ENCODE results near the gene GNAO1. TPM values are rescaled to one million over a fixed set of nuclear protein-coding genes. Genes with fewer than 3 reads are reported as not detected.

The GNAO1 gene
- total RNA-seq, 4 donors from 2014 or later = 1.4 to 4.4 (median 2.5) TPM

DNA sequence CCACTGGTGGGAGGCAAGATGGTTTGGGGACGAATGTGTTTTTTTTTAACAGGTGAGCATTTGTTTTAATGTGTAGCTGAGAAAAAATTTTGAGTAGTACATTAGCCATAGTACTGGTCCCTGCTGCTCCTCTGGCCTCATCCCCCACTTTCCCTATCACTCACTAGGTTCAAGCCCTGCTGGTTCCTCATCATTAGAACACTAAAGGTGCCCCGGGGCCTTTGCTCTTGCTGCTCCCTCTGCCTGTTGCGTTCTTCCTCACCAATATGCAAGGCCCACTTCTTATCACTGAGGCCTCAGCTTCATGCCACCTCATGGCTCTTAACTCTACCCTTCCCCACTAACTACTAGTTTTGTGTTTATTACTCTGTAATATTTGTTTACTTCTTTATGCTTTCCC, 74.5 kb downstream of the GNAO1 start:
- no peak for DNase-seq
- Histone ChIP-seq H3K4me3 (replicated peaks in 1 of 3) (no peak overlapping the region), H3K36me3 (no peaks in the 10 kb centered on the region), H3K27me3 (no peaks in the 10 kb centered on the region), H3K9me3 (no peaks in the 10 kb centered on the region), H3K4me1 (no peaks in the 10 kb centered on the region), H3K27ac (no peak overlapping the region)
- WGBS, 2 donors = 95 to 96% methylated on average over 3 of the region's 3 CpGs
- no peak for TF ChIP-seq POLR2A (IDR thresholded peaks at IDR 0.05)
- TF ChIP-seq, protein P1, sequence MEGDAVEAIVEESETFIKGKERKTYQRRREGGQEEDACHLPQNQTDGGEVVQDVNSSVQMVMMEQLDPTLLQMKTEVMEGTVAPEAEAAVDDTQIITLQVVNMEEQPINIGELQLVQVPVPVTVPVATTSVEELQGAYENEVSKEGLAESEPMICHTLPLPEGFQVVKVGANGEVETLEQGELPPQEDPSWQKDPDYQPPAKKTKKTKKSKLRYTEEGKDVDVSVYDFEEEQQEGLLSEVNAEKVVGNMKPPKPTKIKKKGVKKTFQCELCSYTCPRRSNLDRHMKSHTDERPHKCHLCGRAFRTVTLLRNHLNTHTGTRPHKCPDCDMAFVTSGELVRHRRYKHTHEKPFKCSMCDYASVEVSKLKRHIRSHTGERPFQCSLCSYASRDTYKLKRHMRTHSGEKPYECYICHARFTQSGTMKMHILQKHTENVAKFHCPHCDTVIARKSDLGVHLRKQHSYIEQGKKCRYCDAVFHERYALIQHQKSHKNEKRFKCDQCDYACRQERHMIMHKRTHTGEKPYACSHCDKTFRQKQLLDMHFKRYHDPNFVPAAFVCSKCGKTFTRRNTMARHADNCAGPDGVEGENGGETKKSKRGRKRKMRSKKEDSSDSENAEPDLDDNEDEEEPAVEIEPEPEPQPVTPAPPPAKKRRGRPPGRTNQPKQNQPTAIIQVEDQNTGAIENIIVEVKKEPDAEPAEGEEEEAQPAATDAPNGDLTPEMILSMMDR (IDR thresholded peaks at IDR 0.05) = no peak
- intact Hi-C loops (cut with DNase I) = no loop called here

DNA sequence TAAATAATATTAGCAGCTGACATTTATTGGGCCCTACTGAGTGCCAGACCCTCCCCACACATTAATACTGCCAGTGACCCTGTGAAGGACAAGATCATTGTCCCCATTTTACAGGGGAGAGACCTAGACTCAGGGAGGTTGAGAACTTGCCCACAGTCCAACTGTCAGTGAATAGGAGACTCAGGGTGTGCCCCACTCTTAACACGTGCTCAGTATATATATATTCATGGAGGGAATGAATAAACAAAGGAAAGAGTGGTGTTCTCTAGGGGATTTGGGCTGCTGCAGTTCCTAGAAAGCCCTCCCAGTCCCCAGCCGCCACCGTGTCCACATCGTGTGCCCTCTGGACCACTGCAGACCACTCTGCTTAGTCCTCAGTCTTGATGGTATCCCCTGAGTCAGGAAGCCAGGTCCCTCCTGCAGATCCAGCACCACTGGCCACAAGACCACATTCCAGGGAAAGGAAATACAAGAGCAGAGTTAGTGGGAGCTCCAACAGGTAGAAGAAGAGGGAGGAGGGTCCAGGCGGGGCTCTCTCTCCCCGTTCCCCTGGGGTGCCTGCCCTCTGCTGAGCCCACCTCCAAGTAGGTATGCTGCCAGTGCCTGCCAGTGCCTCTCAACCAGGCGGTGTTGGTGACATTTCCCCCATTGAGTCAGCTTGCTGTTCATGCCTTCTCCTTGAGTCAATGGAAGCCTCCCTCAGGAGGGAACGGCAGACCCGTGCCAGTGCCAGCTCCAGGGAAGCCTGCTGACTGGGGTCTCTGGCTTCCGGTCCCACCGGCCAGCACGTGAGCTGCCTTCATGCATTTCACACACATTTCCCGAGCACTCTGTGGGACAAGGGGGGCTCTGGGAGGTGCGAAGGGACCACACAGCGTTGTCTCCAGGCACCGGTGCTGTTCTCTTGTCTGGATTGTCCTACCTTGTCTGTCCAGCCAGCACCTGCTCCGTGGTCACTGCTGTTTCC, 75.6 kb downstream of the GNAO1 start:
- Histone ChIP-seq H3K4me1 (no peaks in the 10 kb centered on the region), H3K27ac (no peak overlapping the region), H3K9me3 (no peaks in the 10 kb centered on the region), H3K36me3 (no peaks in the 10 kb centered on the region), H3K27me3 (no peaks in the 10 kb centered on the region), H3K4me3 (replicated peaks in 1 of 3) (no peak overlapping the region)
- WGBS, 2 donors = 82 to 87% methylated on average over 14 to 17 of the region's 17 CpGs
- intact Hi-C loops (cut with DNase I) = no loop called here
- TF ChIP-seq, protein P1 (IDR thresholded peaks at IDR 0.05) = no peak
- TF ChIP-seq POLR2A (IDR thresholded peaks at IDR 0.05) = no peak
- no peak for DNase-seq

DNA sequence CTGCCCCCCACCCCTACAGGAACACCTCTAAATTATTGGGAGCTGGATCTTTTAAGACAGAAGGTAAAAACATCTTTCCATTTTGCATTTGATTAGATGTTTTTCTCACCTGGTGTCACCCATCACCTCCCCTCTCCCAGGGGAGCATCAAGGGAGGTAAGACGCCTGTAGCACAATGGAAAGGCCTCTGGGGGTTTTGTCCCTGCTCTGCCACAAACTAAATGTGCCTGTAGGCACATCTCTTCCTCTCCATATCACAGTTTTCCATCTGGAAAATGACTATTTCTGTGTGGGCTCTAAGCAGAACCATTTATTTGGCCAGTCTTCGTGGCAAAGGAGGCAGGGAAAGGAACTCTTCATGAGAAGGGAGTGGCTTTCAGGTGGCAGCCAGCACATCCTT, 76.6 kb downstream of the GNAO1 start:
- no peaks in the 10 kb centered on the region for H3K36me3 ChIP-seq
- H3K9me3 ChIP-seq = no peaks in the 10 kb centered on the region
- H3K27me3 ChIP-seq = no peaks in the 10 kb centered on the region
- TF ChIP-seq POLR2A (IDR thresholded peaks at IDR 0.05) = no peak
- TF ChIP-seq, protein P1 (IDR thresholded peaks at IDR 0.05) = no peak
- DNase-seq = no peak
- intact Hi-C loops (cut with DNase I) = no loop called here
- WGBS, 2 donors = 79 to 90% methylated on average over 2 of the region's 2 CpGs
- no peak overlapping the region for H3K4me3 ChIP-seq (replicated peaks in 1 of 3)
- H3K4me1 ChIP-seq = no peaks in the 10 kb centered on the region
- no peak overlapping the region for H3K27ac ChIP-seq

DNA sequence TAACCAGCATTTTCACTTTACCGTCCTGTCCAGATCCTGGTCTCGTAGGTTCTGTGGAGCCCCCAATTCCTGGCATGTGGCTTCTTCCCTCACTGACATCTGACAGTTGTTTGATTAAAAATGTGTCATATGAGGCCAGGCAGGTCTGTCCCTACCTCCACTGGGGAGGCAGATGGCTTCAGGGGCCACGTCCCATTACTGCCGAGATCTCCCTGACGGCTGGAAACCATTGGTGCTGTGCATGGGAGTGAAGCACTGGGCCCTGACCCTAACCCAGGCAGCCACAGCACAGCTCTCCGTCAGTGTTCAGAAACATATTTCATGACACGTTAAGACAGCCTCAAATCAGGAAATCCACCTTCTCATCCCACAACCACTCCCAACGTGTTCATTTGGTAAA, 77.5 kb downstream of the GNAO1 start:
- Histone ChIP-seq H3K36me3 (no peaks in the 10 kb centered on the region), H3K9me3 (no peaks in the 10 kb centered on the region), H3K27me3 (no peaks in the 10 kb centered on the region), H3K27ac (no peak overlapping the region), H3K4me1 (no peaks in the 10 kb centered on the region), H3K4me3 (replicated peaks in 1 of 3) (no peak overlapping the region)
- intact Hi-C loops (cut with DNase I) = no loop called here
- no peak for DNase-seq
- no peak for TF ChIP-seq POLR2A (IDR thresholded peaks at IDR 0.05)
- TF ChIP-seq, protein P1 (IDR thresholded peaks at IDR 0.05) = no peak
- 86 to 88% methylated on average over 8 of the region's 8 CpGs for WGBS, 2 donors

DNA sequence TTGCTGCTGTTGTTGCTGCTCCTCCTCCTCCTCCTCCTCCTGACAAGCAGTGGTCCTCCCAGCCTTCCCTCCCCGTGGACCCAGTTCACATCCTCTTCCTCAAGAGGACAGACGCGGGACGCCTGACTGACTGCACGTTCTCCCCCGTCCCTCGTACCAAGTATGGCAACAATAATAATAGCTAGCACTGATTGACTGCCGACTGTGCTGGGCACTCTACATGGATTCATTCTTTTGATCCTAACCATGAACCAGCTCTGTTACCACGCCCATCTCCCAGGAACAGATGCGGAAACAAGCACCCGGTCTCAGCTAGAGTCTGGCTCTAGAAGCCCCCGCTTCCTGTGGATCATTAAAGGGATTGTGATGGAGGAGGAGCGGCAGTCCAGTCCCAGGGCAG, 78.0 kb downstream of the GNAO1 start:
- no peaks in the 10 kb centered on the region for H3K27me3 ChIP-seq
- intact Hi-C loops (cut with DNase I) = no loop called here
- no peak for DNase-seq
- no peak overlapping the region for H3K4me3 ChIP-seq (replicated peaks in 1 of 3)
- H3K9me3 ChIP-seq = no peaks in the 10 kb centered on the region
- H3K36me3 ChIP-seq = no peaks in the 10 kb centered on the region
- no peak overlapping the region for H3K27ac ChIP-seq
- TF ChIP-seq POLR2A (IDR thresholded peaks at IDR 0.05) = no peak
- TF ChIP-seq, protein P1 (IDR thresholded peaks at IDR 0.05) = no peak
- H3K4me1 ChIP-seq = no peaks in the 10 kb centered on the region
- WGBS, 2 donors = 68 to 72% methylated on average over 13 of the region's 13 CpGs
